ENCODE data around the gene MAP2K5. TPM values are rescaled to one million over a fixed set of nuclear protein-coding genes. Genes with fewer than 3 reads are reported as not detected.

The MAP2K5 gene
- total and polyA plus RNA-seq, 10 of the 15 experiments (the other 5 are each of a cell fraction or from before 2014, with no cell fraction given) = 1.3 to 19.4 (median 9.6) TPM

- ChIA-PET CTCF (interaction anchor here (0.9 to 1.5 kb wide), 3 partner anchors 13 to 66 kb away, joined by 3 read pairs; no protein-coding TSS in a partner anchor), RAD21 (ENCODE audit: unreplicated experiment) (no interaction called here), SMC1A (ENCODE audit: uncharacterized antibody, unreplicated experiment) (interaction anchor here (1.4 to 3.4 kb wide), 3 partner anchors 12 to 17 kb away, joined by 3 to 9 read pairs (median 3); no protein-coding TSS in a partner anchor), POLR2A (no interaction called here)
- no peak for DNase-seq (ENCODE audit: low read depth, low spot score)
- no peaks in the 10 kb centered on the region for H4K20me1 ChIP-seq (ENCODE audit: control insufficient read depth, insufficient read depth)
- no peak overlapping the region for H3K9ac ChIP-seq (ENCODE audit: control insufficient read depth, insufficient read depth, low read length)
- intact Hi-C loops (cut with micrococcal nuclease; ENCODE audit: unreplicated experiment) (no loop called here), in situ Hi-C loops (cut with MboI) (no loop called here)
- H3K4me2 ChIP-seq (ENCODE audit: control insufficient read depth, insufficient read depth) = no peak overlapping the region
- no peak overlapping the region for H3K4me3 ChIP-seq
- no peaks in the 10 kb centered on the region for H3K9me3 ChIP-seq (replicated peaks; ENCODE audit: control insufficient read depth, insufficient read depth, low read length)
- BruUV-seq (replicated peaks) = no TSS peak
- no peaks in the 10 kb centered on the region for H3K27me3 ChIP-seq (replicated peaks in 1 of 2; ENCODE audit: control insufficient read depth in 2 of 2, insufficient read depth in 2 of 2, low read length in 1 of 2)
- 68% methylated on average over 3 of the region's 3 CpGs for WGBS (ENCODE audit: insufficient coverage, insufficient replicate concordance, low lambda C conversion rate, missing lambda C conversion rate)
- no peak overlapping the region for H2AFZ ChIP-seq (ENCODE audit: control insufficient read depth, low read depth, low read length)
- no peaks in the 10 kb centered on the region for H3K4me1 ChIP-seq (ENCODE audit: control insufficient read depth, insufficient read depth, low read length)
- no peak for FAIRE-seq
- H3K27ac ChIP-seq (ENCODE audit: control insufficient read depth, insufficient read depth) = no peak overlapping the region
- TF ChIP-seq TCF3 (IDR thresholded peaks at IDR 0.05; ENCODE audit: borderline replicate concordance, insufficient read depth, low read depth, low read length) (no peak), ZNF622 (IDR thresholded peaks at IDR 0.05) (no peak), ZSCAN29 (IDR thresholded peaks at IDR 0.05) (no peak), HDGF (IDR thresholded peaks at IDR 0.05) (no peak), PAX5 (IDR thresholded peaks at IDR 0.05; ENCODE audit: borderline replicate concordance, low read depth, low read length) (no peak), JUNB (IDR thresholded peaks at IDR 0.05) (no peak), JUND (IDR thresholded peaks at IDR 0.05; ENCODE audit: low read depth, low read length) (no peak), ZBED1 (IDR thresholded peaks at IDR 0.05; ENCODE audit: borderline replicate concordance) (no peak), NR2C1 (IDR thresholded peaks at IDR 0.05) (no peak), SRF (IDR thresholded peaks at IDR 0.05; ENCODE audit: low read depth in 2 of 2, low read length in 2 of 2) (no peak), WRNIP1 (IDR thresholded peaks at IDR 0.05; ENCODE audit: borderline replicate concordance, low read depth, low read length) (no peak), NFYA (IDR thresholded peaks at IDR 0.05; ENCODE audit: borderline replicate concordance, low read depth, low read length) (no peak), ZBTB33 (IDR thresholded peaks at IDR 0.05) (no peak)
- TF ChIP-seq, protein P1, sequence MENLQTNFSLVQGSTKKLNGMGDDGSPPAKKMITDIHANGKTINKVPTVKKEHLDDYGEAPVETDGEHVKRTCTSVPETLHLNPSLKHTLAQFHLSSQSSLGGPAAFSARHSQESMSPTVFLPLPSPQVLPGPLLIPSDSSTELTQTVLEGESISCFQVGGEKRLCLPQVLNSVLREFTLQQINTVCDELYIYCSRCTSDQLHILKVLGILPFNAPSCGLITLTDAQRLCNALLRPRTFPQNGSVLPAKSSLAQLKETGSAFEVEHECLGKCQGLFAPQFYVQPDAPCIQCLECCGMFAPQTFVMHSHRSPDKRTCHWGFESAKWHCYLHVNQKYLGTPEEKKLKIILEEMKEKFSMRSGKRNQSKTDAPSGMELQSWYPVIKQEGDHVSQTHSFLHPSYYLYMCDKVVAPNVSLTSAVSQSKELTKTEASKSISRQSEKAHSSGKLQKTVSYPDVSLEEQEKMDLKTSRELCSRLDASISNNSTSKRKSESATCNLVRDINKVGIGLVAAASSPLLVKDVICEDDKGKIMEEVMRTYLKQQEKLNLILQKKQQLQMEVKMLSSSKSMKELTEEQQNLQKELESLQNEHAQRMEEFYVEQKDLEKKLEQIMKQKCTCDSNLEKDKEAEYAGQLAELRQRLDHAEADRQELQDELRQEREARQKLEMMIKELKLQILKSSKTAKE (IDR thresholded peaks at IDR 0.05; ENCODE audit: low read depth, poor library complexity, severe bottlenecking) = no peak
- peaks cover 0 to 5% of the 10 kb centered on the region in 2 experiments; a peak in 1 of 4 replicates for H3K36me3 ChIP-seq (ENCODE audit: control insufficient read depth in 2 of 2, insufficient read depth in 2 of 2, low read length in 1 of 2)
- H3K79me2 ChIP-seq (ENCODE audit: control insufficient read depth, insufficient read depth, low read length) = no peaks in the 10 kb centered on the region
- no peak for ATAC-seq
Measured at GRCh38 chr15:67587754-67588153, 45.3 kb downstream of the MAP2K5 start.

Data from GM12878 (cell line).